ENCODE results near the gene KLHL40.

The KLHL40 gene

GRCh38 chr3:42698911-42699230 is 13.5 kb downstream of the KLHL40 start:
- no peaks in the 10 kb centered on the region for H3K36me3 ChIP-seq (ENCODE audit: control insufficient read depth, insufficient read depth, low read length)
- H3K27me3 ChIP-seq (ENCODE audit: control insufficient read depth, insufficient read depth, low read length), result peaks cover 7% of the 10 kb centered on the region
- no peak overlapping the region for H3K4me3 ChIP-seq (ENCODE audit: low read length)
- no peaks in the 10 kb centered on the region for H3K4me1 ChIP-seq (ENCODE audit: control insufficient read depth, insufficient read depth, low read length)
- H3K9ac ChIP-seq (ENCODE audit: low read length), result no peak overlapping the region
- no peaks in the 10 kb centered on the region for H3K9me3 ChIP-seq (ENCODE audit: control insufficient read depth, low read length)

GRCh38 chr3:42699511-42699971 is 14.2 kb downstream of the KLHL40 start:
- no peaks in the 10 kb centered on the region for H3K9me3 ChIP-seq (ENCODE audit: control insufficient read depth, low read length)
- H3K27me3 ChIP-seq (ENCODE audit: control insufficient read depth, insufficient read depth, low read length), result peaks cover 7% of the 10 kb centered on the region
- no peaks in the 10 kb centered on the region for H3K36me3 ChIP-seq (ENCODE audit: control insufficient read depth, insufficient read depth, low read length)
- H3K4me3 ChIP-seq (ENCODE audit: low read length), result no peak overlapping the region
- H3K4me1 ChIP-seq (ENCODE audit: control insufficient read depth, insufficient read depth, low read length), result no peaks in the 10 kb centered on the region
- no peak overlapping the region for H3K9ac ChIP-seq (ENCODE audit: low read length)

- no peak overlapping the region for H3K9ac ChIP-seq (ENCODE audit: low read length)
Observed at GRCh38 chr3:42700366-42701288, 15.3 kb downstream of the KLHL40 start.

GRCh38 chr3:42701371-42702065 is 16.2 kb downstream of the KLHL40 start:
- H3K9ac ChIP-seq (ENCODE audit: low read length), result no peak overlapping the region
- peaks cover 4% of the 10 kb centered on the region for H3K27me3 ChIP-seq (ENCODE audit: control insufficient read depth, insufficient read depth, low read length)
- no peak overlapping the region for H3K4me3 ChIP-seq (ENCODE audit: low read length)
- H3K36me3 ChIP-seq (ENCODE audit: control insufficient read depth, insufficient read depth, low read length), result no peaks in the 10 kb centered on the region
- H3K4me1 ChIP-seq (ENCODE audit: control insufficient read depth, insufficient read depth, low read length), result no peaks in the 10 kb centered on the region
- H3K9me3 ChIP-seq (ENCODE audit: control insufficient read depth, low read length), result no peaks in the 10 kb centered on the region

More at GRCh38 chr3:42700366-42701288, 15.3 kb downstream of the KLHL40 start:
- H3K36me3 ChIP-seq (ENCODE audit: control insufficient read depth, insufficient read depth, low read length), result no peaks in the 10 kb centered on the region
- no peak overlapping the region for H3K4me3 ChIP-seq (ENCODE audit: low read length)
- H3K9me3 ChIP-seq (ENCODE audit: control insufficient read depth, low read length), result no peaks in the 10 kb centered on the region
- H3K4me1 ChIP-seq (ENCODE audit: control insufficient read depth, insufficient read depth, low read length), result no peaks in the 10 kb centered on the region
- H3K27me3 ChIP-seq (ENCODE audit: control insufficient read depth, insufficient read depth, low read length), result peaks cover 4% of the 10 kb centered on the region

- Histone ChIP-seq H3K4me1 (ENCODE audit: control insufficient read depth, insufficient read depth, low read length) (no peaks in the 10 kb centered on the region), H3K4me3 (ENCODE audit: low read length) (no peak within 1 kb of the TSS), H3K9ac (ENCODE audit: low read length) (no peak within 1 kb of the TSS)
Observed at GRCh38 chr3:42702066-42702951, 17.0 kb downstream of the KLHL40 start, which contains the start of gene HHATL. TSS of gene HHATL (minus strand) at chr3:42702798. CDS start at chr3:42700826, 1,972 bp downstream.

GRCh38 chr3:42702982-42703694 is 17.8 kb downstream of the KLHL40 start:
- peaks cover 7% of the 10 kb centered on the region for H3K27me3 ChIP-seq (ENCODE audit: control insufficient read depth, insufficient read depth, low read length)
- no peak overlapping the region for H3K4me3 ChIP-seq (ENCODE audit: low read length)
- H3K9me3 ChIP-seq (ENCODE audit: control insufficient read depth, low read length), result no peaks in the 10 kb centered on the region
- H3K9ac ChIP-seq (ENCODE audit: low read length), result no peak overlapping the region
- H3K4me1 ChIP-seq (ENCODE audit: control insufficient read depth, insufficient read depth, low read length), result no peaks in the 10 kb centered on the region
- H3K36me3 ChIP-seq (ENCODE audit: control insufficient read depth, insufficient read depth, low read length), result no peaks in the 10 kb centered on the region

More at GRCh38 chr3:42702066-42702951, 17.0 kb downstream of the KLHL40 start, which contains the start of gene HHATL:
- Histone ChIP-seq H3K36me3 (ENCODE audit: control insufficient read depth, insufficient read depth, low read length) (no peaks in the 10 kb centered on the region), H3K27me3 (ENCODE audit: control insufficient read depth, insufficient read depth, low read length) (peaks cover 7% of the 10 kb centered on the region), H3K9me3 (ENCODE audit: control insufficient read depth, low read length) (no peaks in the 10 kb centered on the region)

- no peak overlapping the region for H3K9ac ChIP-seq (ENCODE audit: low read length)
- no peaks in the 10 kb centered on the region for H3K9me3 ChIP-seq (ENCODE audit: control insufficient read depth, low read length)
- H3K4me1 ChIP-seq (ENCODE audit: control insufficient read depth, insufficient read depth, low read length), result no peaks in the 10 kb centered on the region
- H3K4me3 ChIP-seq (ENCODE audit: low read length), result no peak overlapping the region
- H3K27me3 ChIP-seq (ENCODE audit: control insufficient read depth, insufficient read depth, low read length), result peaks cover 7% of the 10 kb centered on the region
- H3K36me3 ChIP-seq (ENCODE audit: control insufficient read depth, insufficient read depth, low read length), result no peaks in the 10 kb centered on the region
Observed at GRCh38 chr3:42703695-42704025, 18.3 kb downstream of the KLHL40 start.

GRCh38 chr3:42704136-42704841 is 19.0 kb downstream of the KLHL40 start:
- Histone ChIP-seq H3K27me3 (ENCODE audit: control insufficient read depth, insufficient read depth, low read length) (peaks cover 7% of the 10 kb centered on the region), H3K36me3 (ENCODE audit: control insufficient read depth, insufficient read depth, low read length) (no peaks in the 10 kb centered on the region), H3K4me3 (ENCODE audit: low read length) (no peak overlapping the region), H3K9ac (ENCODE audit: low read length) (no peak overlapping the region), H3K4me1 (ENCODE audit: control insufficient read depth, insufficient read depth, low read length) (no peaks in the 10 kb centered on the region), H3K9me3 (ENCODE audit: control insufficient read depth, low read length) (no peaks in the 10 kb centered on the region)

GRCh38 chr3:42705058-42705767 is 19.9 kb downstream of the KLHL40 start:
- Histone ChIP-seq H3K4me1 (ENCODE audit: control insufficient read depth, insufficient read depth, low read length) (no peaks in the 10 kb centered on the region), H3K36me3 (ENCODE audit: control insufficient read depth, insufficient read depth, low read length) (no peaks in the 10 kb centered on the region), H3K27me3 (ENCODE audit: control insufficient read depth, insufficient read depth, low read length) (peaks cover 7% of the 10 kb centered on the region), H3K4me3 (ENCODE audit: low read length) (no peak overlapping the region), H3K9ac (ENCODE audit: low read length) (no peak overlapping the region), H3K9me3 (ENCODE audit: control insufficient read depth, low read length) (no peaks in the 10 kb centered on the region)

- H3K9ac ChIP-seq (ENCODE audit: low read length), result no peak overlapping the region
- H3K4me1 ChIP-seq (ENCODE audit: control insufficient read depth, insufficient read depth, low read length), result no peaks in the 10 kb centered on the region
- H3K27me3 ChIP-seq (ENCODE audit: control insufficient read depth, insufficient read depth, low read length), result peaks cover 6% of the 10 kb centered on the region
Observed at GRCh38 chr3:42705962-42706585, 20.7 kb downstream of the KLHL40 start.

More at GRCh38 chr3:42705962-42706585, 20.7 kb downstream of the KLHL40 start:
- Histone ChIP-seq H3K4me3 (ENCODE audit: low read length) (no peak overlapping the region), H3K36me3 (ENCODE audit: control insufficient read depth, insufficient read depth, low read length) (no peaks in the 10 kb centered on the region), H3K9me3 (ENCODE audit: control insufficient read depth, low read length) (no peaks in the 10 kb centered on the region)

Measured in mucosa of stomach (tissue), 1 donor.